ENCODE measurements around the gene MAN1A2. TPM values are rescaled to one million over a fixed set of nuclear protein-coding genes. Genes with fewer than 3 reads are reported as not detected.
"Not testable (repeated sequence)": the region's sequence is repeated elsewhere in the genome, so short reads cannot be mapped to it uniquely, and the experiment has no call there.

Gene MAN1A2
- total RNA-seq, 1 donor from 2014 or later = 43.5 TPM

GRCh38 chr1:117556341-117556740 is 189.1 kb downstream of the MAN1A2 start:
- Mint-ChIP-seq H3K27me3 (ENCODE audit: low read depth, unreplicated experiment) (no peaks in the 10 kb centered on the region), H3K4me1 (ENCODE audit: low read depth, unreplicated experiment) (no peaks in the 10 kb centered on the region), H3K4me3 (ENCODE audit: unreplicated experiment) (no peak overlapping the region), H3K9me3 (ENCODE audit: unreplicated experiment) (peaks cover 6% of the 10 kb centered on the region), H3K27ac (ENCODE audit: unreplicated experiment) (no peak overlapping the region), H3K36me3 (ENCODE audit: low read depth, unreplicated experiment) (no peaks in the 10 kb centered on the region)
- no peak overlapping the region for H3K4me2 ChIP-seq (ENCODE audit: low read length)
- no peaks in the 10 kb centered on the region for H3K27me3 ChIP-seq (ENCODE audit: insufficient read depth, low read length)
- H4K20me1 ChIP-seq (ENCODE audit: insufficient read depth, low read length) = no peaks in the 10 kb centered on the region
- no peak overlapping the region for H2AFZ ChIP-seq (ENCODE audit: low read depth, low read length)
- H3K9me3 ChIP-seq (ENCODE audit: insufficient read depth, low read depth, low read length) = no peaks in the 10 kb centered on the region
- H3K4me3 ChIP-seq (ENCODE audit: insufficient read depth, low read depth, low read length) = no peak overlapping the region
- H3K27ac ChIP-seq (ENCODE audit: low read depth, low read length) = no peak overlapping the region
- H3K79me2 ChIP-seq (ENCODE audit: insufficient read depth, low read length) = no peaks in the 10 kb centered on the region
- FAIRE-seq (no peak), DNase-seq (ENCODE audit: low read depth) (no peak)
- H3K36me3 ChIP-seq (ENCODE audit: insufficient read depth, low read length) = no peaks in the 10 kb centered on the region
- no peaks in the 10 kb centered on the region for H3K4me1 ChIP-seq (ENCODE audit: insufficient read depth, low read length)
- no peak overlapping the region for H3K9ac ChIP-seq (ENCODE audit: low read length)
- no peak for TF ChIP-seq EZH2 (IDR thresholded peaks at IDR 0.05; ENCODE audit: insufficient read depth, low read length)
- TF ChIP-seq, protein P1, sequence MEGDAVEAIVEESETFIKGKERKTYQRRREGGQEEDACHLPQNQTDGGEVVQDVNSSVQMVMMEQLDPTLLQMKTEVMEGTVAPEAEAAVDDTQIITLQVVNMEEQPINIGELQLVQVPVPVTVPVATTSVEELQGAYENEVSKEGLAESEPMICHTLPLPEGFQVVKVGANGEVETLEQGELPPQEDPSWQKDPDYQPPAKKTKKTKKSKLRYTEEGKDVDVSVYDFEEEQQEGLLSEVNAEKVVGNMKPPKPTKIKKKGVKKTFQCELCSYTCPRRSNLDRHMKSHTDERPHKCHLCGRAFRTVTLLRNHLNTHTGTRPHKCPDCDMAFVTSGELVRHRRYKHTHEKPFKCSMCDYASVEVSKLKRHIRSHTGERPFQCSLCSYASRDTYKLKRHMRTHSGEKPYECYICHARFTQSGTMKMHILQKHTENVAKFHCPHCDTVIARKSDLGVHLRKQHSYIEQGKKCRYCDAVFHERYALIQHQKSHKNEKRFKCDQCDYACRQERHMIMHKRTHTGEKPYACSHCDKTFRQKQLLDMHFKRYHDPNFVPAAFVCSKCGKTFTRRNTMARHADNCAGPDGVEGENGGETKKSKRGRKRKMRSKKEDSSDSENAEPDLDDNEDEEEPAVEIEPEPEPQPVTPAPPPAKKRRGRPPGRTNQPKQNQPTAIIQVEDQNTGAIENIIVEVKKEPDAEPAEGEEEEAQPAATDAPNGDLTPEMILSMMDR (IDR thresholded peaks at IDR 0.05; ENCODE audit: insufficient read depth, low read depth, low read length) = no peak

GRCh38 chr1:117556976-117557375 is 189.7 kb downstream of the MAN1A2 start:
- Histone ChIP-seq H3K4me1 (ENCODE audit: insufficient read depth, low read length) (no peaks in the 10 kb centered on the region), H3K27ac (ENCODE audit: low read depth, low read length) (no peak overlapping the region), H3K36me3 (ENCODE audit: insufficient read depth, low read length) (no peaks in the 10 kb centered on the region), H2AFZ (ENCODE audit: low read depth, low read length) (no peak overlapping the region), H3K79me2 (ENCODE audit: insufficient read depth, low read length) (no peaks in the 10 kb centered on the region), H4K20me1 (ENCODE audit: insufficient read depth, low read length) (no peaks in the 10 kb centered on the region), H3K4me3 (ENCODE audit: insufficient read depth, low read depth, low read length) (no peak overlapping the region), H3K9ac (ENCODE audit: low read length) (no peak overlapping the region), H3K9me3 (ENCODE audit: insufficient read depth, low read depth, low read length) (no peaks in the 10 kb centered on the region), H3K27me3 (ENCODE audit: insufficient read depth, low read length) (no peaks in the 10 kb centered on the region), H3K4me2 (ENCODE audit: low read length) (no peak overlapping the region)
- TF ChIP-seq, protein P1 (IDR thresholded peaks at IDR 0.05; ENCODE audit: insufficient read depth, low read depth, low read length) = no peak
- no peak for TF ChIP-seq EZH2 (IDR thresholded peaks at IDR 0.05; ENCODE audit: insufficient read depth, low read length)
- FAIRE-seq = no peak
- no peak overlapping the region for H3K27ac Mint-ChIP-seq (ENCODE audit: unreplicated experiment)
- H3K27me3 Mint-ChIP-seq (ENCODE audit: low read depth, unreplicated experiment) = no peaks in the 10 kb centered on the region
- H3K36me3 Mint-ChIP-seq (ENCODE audit: low read depth, unreplicated experiment) = no peaks in the 10 kb centered on the region
- peaks cover 6% of the 10 kb centered on the region for H3K9me3 Mint-ChIP-seq (ENCODE audit: unreplicated experiment)
- no peaks in the 10 kb centered on the region for H3K4me1 Mint-ChIP-seq (ENCODE audit: low read depth, unreplicated experiment)
- H3K4me3 Mint-ChIP-seq (ENCODE audit: unreplicated experiment) = no peak overlapping the region
- DNase-seq (ENCODE audit: low read depth) = no peak

DNA sequence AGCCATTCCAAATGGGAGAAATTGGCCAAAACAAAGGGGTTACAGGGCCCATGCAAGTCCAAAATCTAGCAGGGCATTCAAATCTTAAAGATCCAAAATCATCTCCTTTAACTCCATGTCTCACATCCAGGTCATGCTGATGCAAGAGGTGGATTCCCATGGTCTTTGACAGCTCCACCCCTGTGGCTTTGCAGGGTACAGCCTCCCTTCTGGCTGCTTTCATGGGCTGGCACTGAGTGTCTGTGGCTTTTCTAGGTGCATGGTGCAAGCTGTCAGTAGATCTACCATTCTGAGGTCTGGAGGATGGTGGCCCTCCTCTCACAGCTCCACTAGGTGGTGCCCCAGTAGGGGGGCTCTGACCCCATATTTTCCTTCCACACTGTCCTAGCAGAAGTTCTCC is 191.2 kb downstream of the MAN1A2 start:
- not testable (repeated sequence) for FAIRE-seq

More for the DNA sequence above, 191.2 kb downstream of the MAN1A2 start:
- H3K27ac Mint-ChIP-seq (ENCODE audit: unreplicated experiment); H3K9me3 Mint-ChIP-seq (ENCODE audit: unreplicated experiment); H4K20me1 ChIP-seq (ENCODE audit: insufficient read depth, low read length); H3K4me3 ChIP-seq (ENCODE audit: insufficient read depth, low read depth, low read length); H3K36me3 Mint-ChIP-seq (ENCODE audit: low read depth, unreplicated experiment); DNase-seq (ENCODE audit: low read depth); H3K36me3 ChIP-seq (ENCODE audit: insufficient read depth, low read length); H3K4me1 Mint-ChIP-seq (ENCODE audit: low read depth, unreplicated experiment); H3K27me3 Mint-ChIP-seq (ENCODE audit: low read depth, unreplicated experiment); H3K9ac ChIP-seq (ENCODE audit: low read length); H2AFZ ChIP-seq (ENCODE audit: low read depth, low read length); H3K4me2 ChIP-seq (ENCODE audit: low read length); H3K4me1 ChIP-seq (ENCODE audit: insufficient read depth, low read length); H3K9me3 ChIP-seq (ENCODE audit: insufficient read depth, low read depth, low read length); H3K79me2 ChIP-seq (ENCODE audit: insufficient read depth, low read length); H3K27me3 ChIP-seq (ENCODE audit: insufficient read depth, low read length); H3K27ac ChIP-seq (ENCODE audit: low read depth, low read length); H3K4me3 Mint-ChIP-seq (ENCODE audit: unreplicated experiment): not testable (repeated sequence)
